ENCODE results near the gene DAP. TPM values are rescaled to one million over a fixed set of nuclear protein-coding genes. Genes with fewer than 3 reads are reported as not detected.

DAP gene
- polyA plus RNA-seq, 1 donor (not counting 4 experiments of a cell fraction or from before 2014, with no cell fraction given), result 30.4 TPM

- no peaks in the 10 kb centered on the region for H3K9me3 ChIP-seq (ENCODE audit: control insufficient read depth, low read depth, low read length)
- dilution Hi-C loops (cut with MboI; ENCODE audit: extremely low pct_ligation_motif_present, low sequenced_read_pairs), result no loop called here
- FAIRE-seq (no peak), DNase-seq (ENCODE audit: low read depth, low spot score) (no peak)
- no peaks in the 10 kb centered on the region for H3K9me1 ChIP-seq (ENCODE audit: control insufficient read depth, extremely low read depth, insufficient read depth, low read length)
- H3K79me2 ChIP-seq (ENCODE audit: control insufficient read depth, insufficient read depth, low read length), result peaks cover 12% of the 10 kb centered on the region
- H3K36me3 ChIP-seq (ENCODE audit: control insufficient read depth in 2 of 2, extremely low read depth in 1 of 2, insufficient read depth in 2 of 2, low read length in 2 of 2), result no peaks in the 10 kb centered on the region
- no peak overlapping the region for H3K4me3 ChIP-seq (ENCODE audit: control insufficient read depth in 2 of 3, extremely low read depth in 1 of 3, insufficient read depth in 2 of 3, low read depth in 1 of 3, low read length in 3 of 3)
- peaks cover 30% of the 10 kb centered on the region for H3K4me1 ChIP-seq (ENCODE audit: control insufficient read depth, extremely low read depth, insufficient read depth, low read length)
- H3K9ac ChIP-seq (ENCODE audit: control insufficient read depth, extremely low read depth, insufficient read depth, low read length), result no peak overlapping the region
- H2AFZ ChIP-seq (ENCODE audit: control insufficient read depth, low read length), result no peak overlapping the region
- H3K27ac ChIP-seq (ENCODE audit: control insufficient read depth, insufficient read depth, low read length), result no peak overlapping the region
- H4K20me1 ChIP-seq (ENCODE audit: control insufficient read depth, extremely low read depth, insufficient read depth, low read length), result no peaks in the 10 kb centered on the region
- TF ChIP-seq CTCF (optimal IDR thresholded peaks at IDR 0.05 in 1 of 3, IDR thresholded peaks at IDR 0.05 in 1 of 3, conservative IDR thresholded peaks at IDR 0.05 in 1 of 3; ENCODE audit: extremely low read depth in 1 of 3, insufficient read depth in 2 of 3, low read length in 3 of 3), result no peak
- no peak for TF ChIP-seq EZH2 (IDR thresholded peaks at IDR 0.05; ENCODE audit: low read length)
- no peak overlapping the region for H3K4me2 ChIP-seq (ENCODE audit: control insufficient read depth, extremely low read depth, insufficient read depth, low read depth, low read length)
- no peaks in the 10 kb centered on the region for H3K27me3 ChIP-seq (ENCODE audit: control insufficient read depth, extremely low read depth, insufficient read depth, low read length)
Measured at GRCh38 chr5:10726913-10727517, 34.0 kb downstream of the DAP start.

GRCh38 chr5:10726179-10726912 is 34.7 kb downstream of the DAP start:
- Histone ChIP-seq H3K9me3 (ENCODE audit: control insufficient read depth, low read depth, low read length) (no peaks in the 10 kb centered on the region), H3K27me3 (ENCODE audit: control insufficient read depth, extremely low read depth, insufficient read depth, low read length) (no peaks in the 10 kb centered on the region), H3K9me1 (ENCODE audit: control insufficient read depth, extremely low read depth, insufficient read depth, low read length) (no peaks in the 10 kb centered on the region), H3K9ac (ENCODE audit: control insufficient read depth, extremely low read depth, insufficient read depth, low read length) (no peak overlapping the region), H3K36me3 (ENCODE audit: control insufficient read depth in 2 of 2, extremely low read depth in 1 of 2, insufficient read depth in 2 of 2, low read length in 2 of 2) (no peaks in the 10 kb centered on the region), H2AFZ (ENCODE audit: control insufficient read depth, low read length) (no peak overlapping the region), H3K4me2 (ENCODE audit: control insufficient read depth, extremely low read depth, insufficient read depth, low read depth, low read length) (no peak overlapping the region), H3K4me3 (ENCODE audit: control insufficient read depth in 2 of 3, extremely low read depth in 1 of 3, insufficient read depth in 2 of 3, low read depth in 1 of 3, low read length in 3 of 3) (no peak overlapping the region), H4K20me1 (ENCODE audit: control insufficient read depth, extremely low read depth, insufficient read depth, low read length) (no peaks in the 10 kb centered on the region), H3K27ac (ENCODE audit: control insufficient read depth, insufficient read depth, low read length) (no peak overlapping the region), H3K4me1 (ENCODE audit: control insufficient read depth, extremely low read depth, insufficient read depth, low read length) (peaks cover 30% of the 10 kb centered on the region), H3K79me2 (ENCODE audit: control insufficient read depth, insufficient read depth, low read length) (peaks cover 12% of the 10 kb centered on the region)
- DNase-seq (ENCODE audit: low read depth, low spot score), result no peak
- TF ChIP-seq EZH2 (IDR thresholded peaks at IDR 0.05; ENCODE audit: low read length) (no peak), CTCF (optimal IDR thresholded peaks at IDR 0.05 in 1 of 3, IDR thresholded peaks at IDR 0.05 in 1 of 3, conservative IDR thresholded peaks at IDR 0.05 in 1 of 3; ENCODE audit: extremely low read depth in 1 of 3, insufficient read depth in 2 of 3, low read length in 3 of 3) (no peak)
- dilution Hi-C loops (cut with MboI; ENCODE audit: extremely low pct_ligation_motif_present, low sequenced_read_pairs), result no loop called here
- no peak for FAIRE-seq

Data from keratinocyte (primary cell).